GM18517 (cell line): ENCODE measurements around the gene ZNF837.
"Not testable (repeated sequence)": the region's sequence is repeated elsewhere in the genome, so short reads cannot be mapped to it uniquely, and the experiment has no call there.

ENCODE experiments used
- ATAC-seq: cut with Tn5 transposase; IDR thresholded peaks from one replicate; pipeline ENCODE4 v1.9.1; 2021; ENCODE audit warnings: mild to moderate bottlenecking, moderate library complexity; ENCODE audit not compliant: unreplicated experiment

ZNF837 gene

DNA sequence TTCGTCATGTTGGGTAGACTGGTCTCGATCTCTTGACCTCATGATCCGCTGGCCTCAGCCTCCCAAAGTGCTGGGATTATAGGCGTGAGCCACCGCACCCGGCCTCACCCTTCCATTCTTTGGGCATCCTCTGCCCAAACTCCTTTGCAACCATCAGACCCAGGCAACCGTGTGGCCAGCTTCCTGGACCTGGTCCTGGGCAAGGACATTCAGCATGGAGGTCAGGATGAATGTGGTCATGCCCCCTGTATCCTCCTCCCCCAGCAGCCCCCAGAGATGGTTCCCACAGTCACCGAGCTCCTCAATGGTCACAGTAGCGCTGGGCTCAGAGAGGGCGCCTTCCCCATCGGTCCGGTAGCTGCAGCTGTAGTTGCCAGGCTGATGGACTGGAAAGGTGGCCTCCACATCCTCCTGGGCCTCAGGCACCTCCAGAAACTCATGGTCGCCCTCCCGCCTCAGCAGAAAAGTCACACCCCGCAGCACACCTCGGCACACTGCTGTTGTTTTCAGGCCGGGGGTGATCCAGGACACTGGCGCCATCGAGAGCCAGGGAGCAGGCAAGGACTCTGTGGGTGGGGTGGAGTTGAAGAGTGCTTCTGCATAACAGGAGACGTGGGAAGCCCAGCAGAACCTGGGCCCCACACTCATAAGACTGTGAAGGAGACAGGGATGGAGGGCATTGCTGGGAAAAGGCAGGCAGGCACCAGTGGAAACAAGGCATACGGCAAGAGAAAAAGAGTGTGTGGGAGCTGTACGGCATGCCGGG is 28.7 kb downstream of the ZNF837 start:
- ATAC-seq: no peak

DNA sequence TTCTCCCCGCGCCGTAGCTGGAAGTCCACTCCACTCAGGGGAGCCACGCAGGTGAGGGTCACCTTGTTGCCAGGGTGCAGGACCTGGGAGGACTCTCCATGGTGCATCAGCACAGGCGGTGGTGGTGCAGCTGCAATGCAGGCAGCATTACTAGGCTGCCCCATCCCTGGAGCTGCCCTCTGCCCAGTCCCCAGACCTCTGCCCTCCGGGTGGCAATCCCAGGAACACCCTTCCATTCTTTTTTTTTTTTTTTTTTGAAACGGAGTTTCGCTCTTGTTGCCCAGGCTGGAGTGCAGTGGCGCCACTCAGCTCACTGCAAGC is 29.3 kb downstream of the ZNF837 start:
- ATAC-seq: no peak

DNA sequence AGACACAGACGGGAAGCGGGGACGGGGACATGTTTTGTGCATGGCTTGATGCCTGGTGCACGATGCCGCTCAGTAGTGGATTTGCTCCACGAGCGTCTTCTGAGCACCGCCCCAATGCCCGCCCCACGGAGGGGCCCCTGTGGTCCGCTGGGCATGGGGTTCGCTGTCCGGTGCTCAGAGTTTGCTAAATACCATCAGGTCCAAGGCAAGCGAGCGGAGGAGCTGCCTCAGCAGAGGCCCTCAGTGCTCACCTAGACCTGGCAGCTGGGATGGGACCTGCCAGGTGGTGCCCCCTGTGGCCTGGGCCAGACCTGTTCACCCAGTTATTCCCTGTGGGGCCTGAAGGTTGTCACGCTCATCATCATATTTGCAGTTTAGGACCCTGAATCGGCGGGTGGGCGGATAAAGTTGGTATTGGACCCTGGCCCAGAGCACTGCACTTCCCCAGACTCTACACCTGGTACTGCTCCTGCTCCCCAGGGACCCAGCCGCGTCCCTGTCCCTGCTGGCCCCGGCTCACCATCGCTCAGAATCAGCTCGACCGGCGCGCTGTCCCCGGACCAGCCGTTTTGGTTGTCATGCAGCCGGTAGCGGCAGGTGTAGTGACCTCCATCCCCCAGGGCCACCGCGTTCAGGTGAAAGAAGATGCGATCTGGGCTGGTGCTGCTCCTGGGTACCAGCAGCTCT is 29.8 kb downstream of the ZNF837 start:
- no peak for ATAC-seq

DNA sequence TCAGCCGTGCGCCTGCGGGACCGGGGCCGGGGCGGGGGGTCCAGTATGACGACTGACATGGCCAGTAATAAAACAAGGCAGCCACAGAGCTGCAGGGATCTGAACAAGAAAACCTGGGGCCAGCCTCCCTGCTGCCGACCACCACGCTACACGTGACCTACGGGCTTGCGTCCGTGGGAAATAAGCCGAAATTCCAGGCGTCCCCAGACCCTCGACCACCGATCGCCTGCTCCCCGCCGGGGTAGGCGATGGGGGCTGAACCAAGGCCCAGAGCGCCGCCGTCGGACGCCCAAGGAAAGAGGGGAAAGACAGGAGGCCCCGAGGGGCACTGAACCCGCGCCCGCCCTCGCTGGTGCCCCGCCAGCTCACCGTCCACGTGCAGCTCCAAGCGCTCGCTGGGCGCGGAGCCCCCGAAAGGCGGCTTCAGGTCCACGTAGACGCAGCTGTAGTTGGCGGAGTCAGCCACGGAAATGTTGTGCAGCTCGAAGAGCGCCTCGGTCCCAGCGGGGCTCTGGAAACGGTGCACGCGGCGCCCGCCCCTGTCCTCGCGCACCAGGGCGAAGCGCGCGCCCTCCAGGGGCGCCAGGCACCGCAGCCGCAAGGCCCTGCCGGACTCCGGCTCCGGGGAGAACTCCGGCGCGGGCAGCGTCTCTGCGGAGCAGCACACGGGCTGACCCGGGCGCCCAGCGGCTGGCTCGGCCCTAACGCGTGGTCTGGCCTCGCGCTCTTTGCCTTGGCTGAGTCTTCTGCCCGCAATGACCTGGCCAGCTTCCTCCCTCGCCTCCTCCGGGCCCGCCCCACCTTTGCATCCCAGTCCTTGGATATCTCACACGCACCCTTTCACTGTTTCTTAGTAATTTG is 30.6 kb downstream of the ZNF837 start:
- ATAC-seq: no peak

DNA sequence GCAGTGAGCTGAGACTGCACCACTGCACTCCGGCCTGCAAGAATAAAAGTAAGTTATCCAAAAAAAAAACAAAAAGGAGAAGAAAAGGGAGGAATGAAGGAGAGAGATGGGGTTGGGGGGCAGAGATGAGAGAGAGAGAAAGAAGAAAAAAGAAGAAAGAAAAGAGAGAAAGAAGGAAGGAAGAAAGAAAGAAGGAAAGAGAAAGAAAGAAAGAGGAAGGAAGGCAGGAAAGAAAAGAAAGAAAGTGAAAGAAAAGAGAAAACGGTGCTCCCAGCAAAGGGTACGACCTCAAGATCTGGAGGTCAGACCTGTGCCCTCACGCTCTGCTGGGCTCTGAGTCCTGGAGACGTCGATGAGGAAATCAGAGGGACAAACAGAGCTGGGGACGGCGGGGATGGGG is 31.2 kb downstream of the ZNF837 start:
- ATAC-seq: no peak

DNA sequence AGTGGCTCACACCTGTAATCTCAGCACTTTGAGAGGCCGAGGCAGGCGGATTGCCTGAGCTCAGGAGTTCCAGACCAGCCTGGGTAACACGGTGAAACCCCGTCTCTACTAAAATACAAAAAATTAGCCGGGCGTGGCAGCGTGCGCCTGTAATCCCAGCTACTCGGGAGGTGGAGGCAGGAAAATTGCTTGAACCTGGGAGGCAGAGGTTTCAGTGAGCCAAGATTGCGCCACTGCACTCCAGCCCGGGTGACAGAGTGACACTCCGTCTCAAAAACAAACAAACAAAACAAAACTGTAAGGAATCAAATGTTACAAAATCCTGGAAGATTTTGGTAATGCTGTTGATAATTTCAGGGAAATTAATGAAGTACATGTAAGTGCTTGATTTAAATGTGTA is 32.8 kb downstream of the ZNF837 start:
- not testable (repeated sequence) for ATAC-seq

DNA sequence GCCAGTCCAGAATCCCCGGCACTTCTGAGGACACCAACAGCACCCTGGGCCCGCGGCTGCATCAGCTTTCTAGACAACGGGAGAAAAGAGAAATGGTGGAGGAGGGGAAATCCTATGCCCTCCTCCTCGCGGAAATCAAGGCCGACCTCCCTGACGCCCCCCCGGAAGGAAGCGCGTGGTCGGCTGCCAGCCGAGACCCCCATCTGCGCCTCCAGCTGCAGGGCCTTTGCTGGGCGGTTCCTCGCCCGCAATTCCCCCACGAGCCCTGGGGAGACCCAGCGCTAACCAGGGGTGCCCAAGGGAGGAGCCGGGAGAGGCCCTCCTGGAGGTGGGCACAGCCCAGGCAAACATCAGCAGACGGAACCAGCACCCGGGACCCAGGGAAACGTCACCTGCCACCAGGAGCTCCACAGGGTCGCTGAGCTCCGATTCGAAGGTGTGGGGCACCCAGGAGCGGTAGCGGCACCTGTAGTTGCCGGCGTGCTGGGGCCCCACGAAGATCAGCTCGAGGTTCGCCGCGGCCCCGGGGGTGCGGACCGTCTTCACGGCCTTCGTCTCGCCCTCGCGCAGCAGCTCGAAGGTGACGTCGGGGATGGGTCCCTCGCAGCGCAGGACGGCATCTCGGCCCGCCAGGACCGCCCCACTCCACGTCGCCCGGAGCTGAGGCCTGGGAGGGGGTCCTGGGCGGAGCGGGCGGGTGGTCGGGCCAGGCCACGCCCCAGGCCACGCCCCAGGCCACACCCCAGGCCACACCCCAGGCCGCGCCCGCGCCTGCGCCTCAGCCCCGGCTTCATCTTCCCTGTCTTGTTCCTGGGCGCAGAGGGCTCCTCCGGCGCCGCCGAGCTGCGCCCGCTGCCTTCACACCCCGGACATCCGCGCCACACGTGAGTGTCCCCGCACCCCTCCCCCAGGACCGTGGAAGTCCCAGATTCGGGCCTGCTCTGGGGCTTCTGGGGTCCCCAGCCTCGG is 33.6 kb downstream of the ZNF837 start:
- peak; percentile 81 for ATAC-seq

DNA sequence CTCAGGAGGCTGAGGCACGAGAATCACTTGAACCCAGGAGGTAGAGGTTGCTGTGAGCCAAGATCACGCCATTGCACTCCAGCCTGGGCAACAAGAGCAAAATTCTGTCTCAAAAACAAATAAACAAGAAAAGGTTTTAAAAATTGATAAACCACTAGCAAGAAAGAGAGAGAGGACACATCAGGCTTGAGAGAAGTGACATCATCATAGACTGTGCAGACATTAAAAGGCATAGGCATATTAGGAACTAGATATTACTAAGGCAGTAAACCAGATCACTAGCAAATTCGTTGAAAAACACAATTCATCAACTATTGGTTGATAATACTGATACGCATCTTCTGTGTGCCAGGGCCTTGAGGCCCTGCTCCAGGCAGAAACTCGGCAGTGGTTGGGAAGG is 35.3 kb downstream of the ZNF837 start:
- ATAC-seq: no peak

DNA sequence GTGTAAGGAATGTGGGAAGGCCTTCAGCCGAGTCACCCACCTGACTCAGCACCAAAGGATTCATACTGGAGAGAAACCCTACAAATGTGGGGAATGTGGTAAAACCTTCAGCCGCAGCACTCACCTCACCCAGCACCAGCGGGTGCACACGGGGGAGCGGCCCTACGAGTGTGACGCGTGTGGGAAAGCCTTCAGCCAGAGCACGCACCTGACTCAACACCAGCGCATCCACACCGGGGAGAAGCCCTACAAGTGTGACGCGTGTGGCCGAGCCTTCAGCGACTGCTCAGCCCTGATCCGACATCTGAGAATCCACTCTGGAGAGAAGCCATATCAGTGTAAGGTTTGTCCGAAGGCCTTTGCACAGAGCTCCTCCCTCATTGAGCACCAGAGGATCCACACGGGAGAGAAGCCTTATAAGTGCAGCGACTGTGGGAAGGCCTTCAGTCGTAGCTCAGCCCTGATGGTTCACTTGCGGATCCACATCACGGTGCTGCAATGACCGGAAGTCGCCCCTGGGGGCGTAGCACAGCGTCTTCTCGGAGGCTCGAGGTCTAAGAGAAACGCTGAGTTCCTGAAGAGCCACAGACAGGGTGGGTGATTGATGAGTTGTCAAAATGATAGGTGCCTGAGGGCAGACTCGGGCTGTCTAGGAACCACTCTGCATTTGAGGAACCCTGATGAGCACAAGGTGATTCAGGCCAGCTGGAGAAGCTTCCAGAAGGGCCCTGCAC is 41.8 kb downstream of the ZNF837 start:
- ATAC-seq: no peak

DNA sequence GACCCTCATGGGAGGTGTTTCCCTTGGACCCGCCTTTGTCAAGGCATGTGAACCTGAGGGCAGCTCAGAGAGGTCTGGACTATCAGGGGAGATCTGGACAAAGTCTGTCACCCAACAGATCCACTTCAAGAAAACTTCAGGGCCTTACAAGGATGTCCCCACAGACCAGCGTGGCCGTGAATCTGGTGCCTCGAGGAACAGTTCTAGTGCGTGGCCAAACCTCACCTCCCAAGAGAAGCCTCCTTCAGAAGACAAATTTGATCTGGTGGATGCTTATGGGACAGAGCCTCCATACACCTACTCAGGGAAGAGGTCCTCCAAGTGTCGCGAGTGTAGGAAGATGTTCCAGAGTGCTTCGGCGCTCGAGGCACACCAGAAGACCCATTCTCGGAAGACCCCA is 42.5 kb downstream of the ZNF837 start:
- ATAC-seq: no peak

DNA sequence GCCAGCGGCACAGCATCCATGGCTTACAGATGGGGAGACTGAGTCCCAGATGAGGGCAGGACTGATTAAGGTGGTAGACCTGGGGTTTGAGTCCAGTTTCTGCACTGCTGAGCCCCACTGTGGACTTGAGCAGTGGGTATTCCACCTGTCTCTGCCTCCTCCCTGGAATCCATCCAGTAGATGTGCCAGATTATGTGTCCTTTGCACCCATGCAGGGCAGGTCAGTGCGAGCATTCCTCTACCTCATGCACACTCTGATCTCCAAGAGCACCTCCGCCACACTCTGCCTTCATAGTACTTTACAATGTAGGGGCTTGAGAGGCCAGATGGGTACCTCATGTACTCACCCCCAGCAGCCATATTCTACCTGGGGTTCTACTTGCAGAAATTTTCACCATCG is 44.0 kb downstream of the ZNF837 start:
- ATAC-seq: no peak

DNA sequence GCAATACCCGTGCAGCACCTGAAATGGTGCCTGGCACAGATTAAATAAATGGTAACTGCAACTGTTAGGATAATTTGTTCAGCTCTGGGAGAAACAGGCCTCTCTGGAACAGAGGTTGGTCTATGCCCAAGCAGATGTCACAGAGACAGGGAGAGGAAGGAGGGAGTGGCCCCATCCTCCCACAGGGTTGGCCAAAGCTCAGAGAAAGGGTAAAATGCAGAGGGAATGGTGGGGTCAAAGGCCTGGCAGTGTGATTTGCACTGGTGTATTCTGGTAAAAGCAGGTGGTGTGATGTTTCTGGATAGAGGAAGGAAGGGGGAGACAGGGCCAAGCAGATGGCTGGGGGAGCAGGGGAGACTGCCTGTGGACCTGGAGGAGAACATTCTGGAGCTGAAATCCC is 44.6 kb downstream of the ZNF837 start:
- ATAC-seq: no peak

DNA sequence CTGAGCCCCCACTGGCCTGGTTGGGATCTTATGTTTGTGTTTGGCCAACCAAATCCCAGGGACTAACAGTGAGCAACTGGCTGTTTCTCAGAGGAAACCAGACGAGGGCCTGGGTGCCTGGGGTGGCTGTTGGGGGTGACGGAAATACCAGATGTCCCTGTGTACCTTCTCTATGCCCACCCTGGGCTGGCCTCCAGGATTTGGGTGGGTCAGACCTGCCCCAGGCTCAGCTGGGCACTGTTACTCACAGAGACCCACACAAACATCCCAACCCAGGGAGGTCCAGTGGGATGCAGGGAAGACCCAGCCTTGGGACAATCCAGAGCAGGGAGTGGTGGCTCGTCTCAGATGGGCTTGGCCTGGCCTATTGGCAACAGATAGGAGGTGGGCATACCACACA is 45.2 kb downstream of the ZNF837 start:
- no peak for ATAC-seq

DNA sequence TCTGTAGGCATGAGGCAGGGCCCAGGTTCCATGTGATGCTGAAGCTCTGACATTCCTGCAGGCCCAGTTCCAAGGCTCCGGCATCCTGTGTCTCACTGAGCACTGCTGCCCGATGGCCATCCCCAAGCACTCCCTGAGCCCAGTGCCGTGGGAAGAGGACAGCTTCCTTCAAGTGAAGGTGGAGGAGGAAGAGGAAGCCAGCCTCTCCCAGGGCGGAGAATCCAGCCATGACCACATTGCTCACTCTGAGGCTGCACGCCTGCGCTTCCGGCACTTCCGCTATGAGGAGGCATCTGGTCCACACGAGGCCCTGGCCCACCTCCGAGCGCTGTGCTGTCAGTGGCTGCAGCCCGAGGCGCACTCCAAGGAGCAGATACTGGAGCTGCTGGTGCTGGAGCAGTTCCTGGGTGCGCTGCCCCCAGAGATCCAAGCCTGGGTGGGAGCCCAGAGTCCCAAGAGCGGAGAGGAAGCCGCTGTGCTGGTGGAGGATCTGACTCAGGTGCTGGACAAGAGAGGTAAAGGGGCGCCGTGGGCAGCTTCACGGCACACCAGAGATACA is 46.1 kb downstream of the ZNF837 start:
- ATAC-seq: no peak

DNA sequence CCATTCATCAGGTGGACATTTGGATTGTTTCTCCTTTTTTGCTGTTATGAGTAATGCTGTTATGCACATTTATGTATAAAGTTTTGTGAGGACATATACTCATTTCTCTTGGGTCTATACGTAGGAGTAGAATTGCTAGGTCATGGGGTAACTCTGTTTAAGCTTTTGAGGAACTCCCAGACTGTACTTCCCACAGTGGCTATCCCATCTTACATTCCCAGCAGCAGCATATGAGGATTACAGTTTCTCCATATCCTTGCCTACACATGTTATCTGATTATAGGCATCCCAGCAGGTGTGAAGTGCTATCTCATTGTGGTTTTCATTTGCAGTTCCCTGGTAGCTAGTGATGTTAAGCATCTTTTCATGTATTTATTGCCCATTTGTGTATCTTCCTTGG is 48.1 kb downstream of the ZNF837 start:
- ATAC-seq: no peak

DNA sequence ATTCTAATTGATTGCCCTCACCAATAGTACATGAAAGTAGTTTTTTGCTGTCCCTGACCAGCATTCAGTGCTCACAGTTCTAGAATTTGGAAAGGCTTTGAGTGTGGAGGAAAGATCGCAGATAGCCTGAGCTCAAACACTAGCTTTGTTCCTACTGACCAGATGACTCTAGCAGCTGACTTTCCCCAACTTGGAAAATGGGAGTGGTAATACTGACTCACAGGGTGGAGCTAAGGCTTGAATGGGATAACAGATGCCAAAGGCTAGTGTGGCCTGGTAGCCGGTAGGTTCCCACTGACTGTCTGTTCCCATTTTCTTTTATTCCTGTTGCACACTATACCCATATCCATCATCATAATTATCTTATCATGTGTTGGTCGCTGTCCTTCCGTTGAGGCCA is 50.4 kb downstream of the ZNF837 start:
- ATAC-seq: no peak

DNA sequence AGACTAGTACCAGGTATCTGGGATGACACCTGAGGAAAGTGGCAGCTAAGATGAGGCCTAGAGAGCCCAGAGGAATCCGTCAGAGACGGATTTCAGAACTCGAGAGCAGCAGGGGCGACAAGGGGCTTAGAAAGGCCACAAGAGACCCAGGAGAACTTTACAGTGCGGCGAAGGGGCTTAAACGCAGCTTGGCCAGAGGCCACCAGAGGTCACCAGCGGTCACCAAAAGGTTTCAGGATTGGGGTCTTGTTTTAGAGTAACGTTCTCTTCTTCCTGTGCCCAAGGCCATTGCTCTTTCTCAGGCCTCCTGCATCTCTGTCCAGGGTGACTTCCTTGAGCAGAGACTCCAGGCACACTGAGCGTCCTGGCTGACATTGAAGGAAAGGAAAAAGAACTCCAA is 51.8 kb downstream of the ZNF837 start:
- ATAC-seq: no peak

DNA sequence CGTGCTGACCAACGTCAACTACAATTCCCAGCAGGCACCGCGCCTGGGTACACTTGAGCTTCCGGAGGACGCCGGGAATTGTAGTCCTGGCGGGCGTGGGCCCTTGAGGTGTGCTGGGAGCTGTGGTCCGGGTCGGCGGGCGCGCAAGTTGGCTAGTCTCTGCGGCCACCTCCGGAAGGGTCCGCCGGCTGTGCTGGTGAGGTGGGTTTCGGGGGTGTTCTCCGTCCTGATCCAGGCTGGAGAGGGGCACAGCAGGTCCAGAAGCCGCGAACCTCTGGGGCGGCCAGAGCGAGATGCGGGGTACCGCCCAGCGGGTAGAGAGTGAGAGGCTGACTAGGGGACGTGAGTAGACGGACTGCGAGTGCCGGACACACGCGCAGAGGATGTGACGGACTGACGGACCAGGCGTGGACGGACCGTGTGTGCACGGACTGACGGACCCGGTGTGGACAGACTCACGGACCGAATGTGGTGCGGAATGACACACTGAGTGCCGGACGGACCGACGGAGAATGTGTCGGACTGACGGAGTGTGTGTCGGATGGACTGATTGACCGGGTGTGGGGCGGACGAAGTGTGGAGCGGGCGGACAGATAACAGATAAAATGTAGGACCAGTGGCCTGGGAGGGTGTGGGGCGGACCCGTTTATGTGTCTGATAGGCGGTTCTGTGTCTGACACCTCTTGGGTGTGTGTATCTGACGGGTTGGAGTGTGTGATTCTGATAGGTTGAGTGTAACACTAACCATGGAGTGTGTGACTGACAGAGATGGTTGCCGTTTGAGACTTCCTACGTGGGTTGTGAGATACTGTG is 53.7 kb downstream of the ZNF837 start, which contains the start of gene ZSCAN22:
Gene ZSCAN22, plus strand, starts transcription at position 81 of the 813 bp plus-strand sequence. CDS start 7,809 bp downstream, outside the sequence.
- peak; percentile 65 for ATAC-seq

DNA sequence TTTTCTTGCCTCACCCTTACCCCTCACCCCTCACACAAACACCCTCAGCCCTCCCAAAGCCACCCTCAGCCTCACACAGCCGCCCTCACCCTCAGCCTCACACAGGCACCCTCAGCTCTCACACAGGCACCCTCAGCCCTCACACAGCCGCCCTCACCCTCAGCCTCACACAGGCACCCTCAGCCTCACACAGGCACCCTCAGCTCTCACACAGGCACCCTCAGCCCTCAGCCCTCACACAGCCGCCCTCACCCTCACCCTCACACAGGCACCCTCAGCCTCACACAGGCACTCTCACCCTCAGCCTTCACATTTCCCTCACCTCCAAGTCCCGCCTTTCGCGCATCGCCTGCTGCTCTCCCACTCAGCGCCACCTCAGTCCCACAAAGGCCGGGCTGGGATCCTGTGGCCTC is 54.3 kb downstream of the ZNF837 start:
- ATAC-seq: no peak
